ENCODE measurements around the gene JUNB. TPM values are rescaled to one million over a fixed set of nuclear protein-coding genes. Genes with fewer than 3 reads are reported as not detected.

The JUNB gene
- total RNA-seq = 100 to 1,000 TPM; 121 to 205 TPM
- polyA plus RNA-seq = 100 to 1,000 TPM; 111 to 689 TPM
- long read RNA-seq, donor 1, transcript JUNB-201 (1 exons, 1,820 nt) = major isoform, 177 of 177 reads
- long read RNA-seq, donor 1, partial matches to known transcripts = 0 of 177 reads
- long read RNA-seq, donor 1, other reads (novel, unspliced or antisense) = 0 of 177 reads
- long read RNA-seq, donor 2, transcript JUNB-201 (1 exons, 1,820 nt) = major isoform, 31 of 31 reads
- long read RNA-seq, donor 2, partial matches to known transcripts = 0 of 31 reads
- long read RNA-seq, donor 2, other reads (novel, unspliced or antisense) = 0 of 31 reads
- long read RNA-seq, donor 3, transcript JUNB-201 (1 exons, 1,820 nt) = major isoform, 51 of 51 reads
- long read RNA-seq, donor 3, partial matches to known transcripts = 0 of 51 reads
- long read RNA-seq, donor 3, other reads (novel, unspliced or antisense) = 0 of 51 reads
- long read RNA-seq, donor 4, transcript JUNB-201 (1 exons, 1,820 nt) = major isoform, 46 of 46 reads
- long read RNA-seq, donor 4, partial matches to known transcripts = 0 of 46 reads
- long read RNA-seq, donor 4, other reads (novel, unspliced or antisense) = 0 of 46 reads
- long read RNA-seq, donor 5, transcript JUNB-201 (1 exons, 1,820 nt) = major isoform, 159 of 159 reads
- long read RNA-seq, donor 5, partial matches to known transcripts = 0 of 159 reads
- long read RNA-seq, donor 5, other reads (novel, unspliced or antisense) = 0 of 159 reads

DNA sequence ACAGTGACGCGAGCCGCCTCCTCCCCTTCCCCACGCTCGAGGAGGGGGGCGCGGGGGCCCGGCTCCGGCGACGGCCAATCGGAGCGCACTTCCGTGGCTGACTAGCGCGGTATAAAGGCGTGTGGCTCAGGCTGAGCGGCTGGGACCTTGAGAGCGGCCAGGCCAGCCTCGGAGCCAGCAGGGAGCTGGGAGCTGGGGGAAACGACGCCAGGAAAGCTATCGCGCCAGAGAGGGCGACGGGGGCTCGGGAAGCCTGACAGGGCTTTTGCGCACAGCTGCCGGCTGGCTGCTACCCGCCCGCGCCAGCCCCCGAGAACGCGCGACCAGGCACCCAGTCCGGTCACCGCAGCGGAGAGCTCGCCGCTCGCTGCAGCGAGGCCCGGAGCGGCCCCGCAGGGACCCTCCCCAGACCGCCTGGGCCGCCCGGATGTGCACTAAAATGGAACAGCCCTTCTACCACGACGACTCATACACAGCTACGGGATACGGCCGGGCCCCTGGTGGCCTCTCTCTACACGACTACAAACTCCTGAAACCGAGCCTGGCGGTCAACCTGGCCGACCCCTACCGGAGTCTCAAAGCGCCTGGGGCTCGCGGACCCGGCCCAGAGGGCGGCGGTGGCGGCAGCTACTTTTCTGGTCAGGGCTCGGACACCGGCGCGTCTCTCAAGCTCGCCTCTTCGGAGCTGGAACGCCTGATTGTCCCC is at the start of gene JUNB:
TSS of gene JUNB (plus strand) at position 142 of the 706 bp plus-strand sequence. CDS start at position 428, 286 bp downstream.
- peak within 1 kb of the TSS; percentile 63 to 85 for H3K9ac ChIP-seq (ENCODE audit: insufficient read depth in 1 of 2, low read length in 2 of 2)
- 0 to 1% methylated on average over 73 of the region's 73 CpGs for WGBS, 2 donors
- no peaks in the 10 kb centered on the region for H3K36me3 ChIP-seq (ENCODE audit: control insufficient read depth in 4 of 4, insufficient read depth in 4 of 4, low read length in 4 of 4)
- DNase-seq = peak; percentile 97 to 98 (median 98)
- ATAC-seq (ENCODE audit: insufficient read depth, low FRiP score) = peak; percentile 42
- no peaks in the 10 kb centered on the region for H3K9me3 ChIP-seq (ENCODE audit: control insufficient read depth in 4 of 4, insufficient read depth in 3 of 4, low read length in 3 of 4)
- H3K27ac ChIP-seq (ENCODE audit: low read depth in 1 of 2, low read length in 1 of 2) = peak within 1 kb of the TSS; percentile 98 to 100
- peaks cover 0 to 64% (median 21%) of the 10 kb centered on the region in 5 donors for H3K4me1 ChIP-seq (ENCODE audit: control insufficient read depth in 5 of 5, insufficient read depth in 5 of 5, low read length in 5 of 5)
- TF ChIP-seq, protein P1, sequence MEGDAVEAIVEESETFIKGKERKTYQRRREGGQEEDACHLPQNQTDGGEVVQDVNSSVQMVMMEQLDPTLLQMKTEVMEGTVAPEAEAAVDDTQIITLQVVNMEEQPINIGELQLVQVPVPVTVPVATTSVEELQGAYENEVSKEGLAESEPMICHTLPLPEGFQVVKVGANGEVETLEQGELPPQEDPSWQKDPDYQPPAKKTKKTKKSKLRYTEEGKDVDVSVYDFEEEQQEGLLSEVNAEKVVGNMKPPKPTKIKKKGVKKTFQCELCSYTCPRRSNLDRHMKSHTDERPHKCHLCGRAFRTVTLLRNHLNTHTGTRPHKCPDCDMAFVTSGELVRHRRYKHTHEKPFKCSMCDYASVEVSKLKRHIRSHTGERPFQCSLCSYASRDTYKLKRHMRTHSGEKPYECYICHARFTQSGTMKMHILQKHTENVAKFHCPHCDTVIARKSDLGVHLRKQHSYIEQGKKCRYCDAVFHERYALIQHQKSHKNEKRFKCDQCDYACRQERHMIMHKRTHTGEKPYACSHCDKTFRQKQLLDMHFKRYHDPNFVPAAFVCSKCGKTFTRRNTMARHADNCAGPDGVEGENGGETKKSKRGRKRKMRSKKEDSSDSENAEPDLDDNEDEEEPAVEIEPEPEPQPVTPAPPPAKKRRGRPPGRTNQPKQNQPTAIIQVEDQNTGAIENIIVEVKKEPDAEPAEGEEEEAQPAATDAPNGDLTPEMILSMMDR (IDR thresholded peaks at IDR 0.05; ENCODE audit: control extremely low read depth, extremely low read depth) = no peak
- H3K4me3 ChIP-seq = peak within 1 kb of the TSS; percentile 95
- no peaks in the 10 kb centered on the region for H3K27me3 ChIP-seq (ENCODE audit: control insufficient read depth in 3 of 3, insufficient read depth in 3 of 3, low read length in 2 of 3)

DNA sequence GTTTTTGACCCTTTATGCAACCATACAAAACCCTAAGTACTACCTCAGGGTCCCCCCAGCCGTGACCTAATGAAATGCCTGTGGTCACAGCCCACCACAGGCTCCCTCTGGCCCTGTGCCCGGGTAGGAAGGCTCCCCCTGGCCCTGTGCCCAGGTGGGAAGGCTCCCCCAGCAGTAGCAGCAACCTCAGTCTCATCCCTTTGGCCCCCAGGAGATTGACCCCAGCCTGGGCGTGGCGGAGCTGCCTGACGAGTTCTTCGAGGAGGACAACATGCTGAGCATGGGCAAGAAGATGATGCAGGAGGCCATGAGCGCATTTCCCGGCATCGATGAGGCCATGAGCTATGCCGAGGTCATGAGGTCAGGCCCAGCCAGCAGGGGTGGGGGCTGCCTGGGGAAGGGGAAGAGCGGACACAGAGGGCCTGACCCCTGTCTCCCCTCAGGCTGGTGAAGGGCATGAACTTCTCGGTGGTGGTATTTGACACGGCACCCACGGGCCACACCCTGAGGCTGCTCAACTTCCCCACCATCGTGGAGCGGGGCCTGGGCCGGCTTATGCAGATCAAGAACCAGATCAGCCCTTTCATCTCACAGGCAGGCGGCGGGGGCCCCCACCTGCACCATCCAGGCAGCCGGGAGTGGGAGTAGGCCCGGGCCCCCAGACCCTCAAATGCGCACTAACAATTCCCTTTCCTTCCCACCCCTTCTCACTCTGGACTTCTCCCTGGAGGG is 46.0 kb upstream of the JUNB start:
- H3K27ac ChIP-seq (ENCODE audit: low read depth in 1 of 2, low read length in 1 of 2) = no peak overlapping the region
- peaks cover 5 to 39% (median 21%) of the 10 kb centered on the region in 4 donors for H3K36me3 ChIP-seq (ENCODE audit: control insufficient read depth in 4 of 4, insufficient read depth in 4 of 4, low read length in 4 of 4)
- peaks cover 0 to 11% (median 2%) of the 10 kb centered on the region in 4 donors for H3K9me3 ChIP-seq (ENCODE audit: control insufficient read depth in 4 of 4, insufficient read depth in 3 of 4, low read length in 3 of 4)
- DNase-seq (no peak), ATAC-seq (ENCODE audit: insufficient read depth, low FRiP score) (no peak)
- TF ChIP-seq, protein P1 (IDR thresholded peaks at IDR 0.05; ENCODE audit: control extremely low read depth, extremely low read depth) = no peak
- H3K9ac ChIP-seq (ENCODE audit: insufficient read depth in 1 of 2, low read length in 2 of 2) = no peak overlapping the region
- no peak overlapping the region for H3K4me3 ChIP-seq
- WGBS, 2 donors = 84 to 89% methylated on average over 20 to 22 of the region's 22 CpGs
- H3K27me3 ChIP-seq (ENCODE audit: control insufficient read depth in 3 of 3, insufficient read depth in 3 of 3, low read length in 2 of 3) = peaks cover 0 to 7% (median 0%) of the 10 kb centered on the region in 3 donors
- peaks cover 0 to 3% (median 0%) of the 10 kb centered on the region in 5 donors for H3K4me1 ChIP-seq (ENCODE audit: control insufficient read depth in 5 of 5, insufficient read depth in 5 of 5, low read length in 5 of 5)

DNA sequence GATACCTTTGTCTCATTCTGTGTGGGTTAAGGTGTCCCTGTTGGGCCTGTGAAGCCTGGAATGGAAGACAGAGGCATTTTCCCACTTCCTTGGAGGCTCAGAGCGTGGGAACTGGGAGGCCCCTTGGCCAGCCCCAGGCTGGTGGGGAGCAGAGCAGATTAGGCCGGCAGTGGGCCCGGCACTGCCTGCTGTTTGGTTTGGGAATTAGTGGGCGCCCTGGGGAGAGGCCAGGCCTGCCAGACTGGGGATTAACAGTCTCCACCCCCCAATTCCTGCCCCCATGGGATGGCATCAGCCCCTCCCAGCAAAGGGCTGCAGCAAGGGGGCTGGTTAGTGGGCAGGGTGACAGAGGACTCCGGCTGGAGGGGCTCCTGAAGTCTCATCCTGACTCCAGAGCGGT is 42.8 kb upstream of the JUNB start:
- Histone ChIP-seq H3K27ac (ENCODE audit: low read depth in 1 of 2, low read length in 1 of 2) (no peak overlapping the region), H3K4me3 (no peak overlapping the region), H3K36me3 (ENCODE audit: control insufficient read depth in 4 of 4, insufficient read depth in 4 of 4, low read length in 4 of 4) (peaks cover 5 to 30% (median 17%) of the 10 kb centered on the region in 4 donors), H3K27me3 (ENCODE audit: control insufficient read depth in 3 of 3, insufficient read depth in 3 of 3, low read length in 2 of 3) (peaks cover 0 to 16% (median 6%) of the 10 kb centered on the region in 3 donors), H3K4me1 (ENCODE audit: control insufficient read depth in 5 of 5, insufficient read depth in 5 of 5, low read length in 5 of 5) (peaks cover 0 to 4% (median 0%) of the 10 kb centered on the region in 5 donors), H3K9ac (ENCODE audit: insufficient read depth in 1 of 2, low read length in 2 of 2) (no peak overlapping the region), H3K9me3 (ENCODE audit: control insufficient read depth in 4 of 4, insufficient read depth in 3 of 4, low read length in 3 of 4) (peaks cover 0 to 11% (median 2%) of the 10 kb centered on the region in 4 donors)
- no peak for DNase-seq
- WGBS, 2 donors = 76 to 90% methylated on average over 6 of the region's 6 CpGs
- TF ChIP-seq, protein P1 (IDR thresholded peaks at IDR 0.05; ENCODE audit: control extremely low read depth, extremely low read depth) = no peak
- no peak for ATAC-seq (ENCODE audit: insufficient read depth, low FRiP score)
